ENCODE data around the gene PROKR2. TPM values are rescaled to one million over a fixed set of nuclear protein-coding genes. Genes with fewer than 3 reads are reported as not detected.

The PROKR2 gene
- not detected for polyA plus RNA-seq (2013, experiment 1 of 2; ENCODE audit: insufficient read length)
- polyA plus RNA-seq (2013, experiment 2 of 2; ENCODE audit: insufficient read length), result not detected

DNA sequence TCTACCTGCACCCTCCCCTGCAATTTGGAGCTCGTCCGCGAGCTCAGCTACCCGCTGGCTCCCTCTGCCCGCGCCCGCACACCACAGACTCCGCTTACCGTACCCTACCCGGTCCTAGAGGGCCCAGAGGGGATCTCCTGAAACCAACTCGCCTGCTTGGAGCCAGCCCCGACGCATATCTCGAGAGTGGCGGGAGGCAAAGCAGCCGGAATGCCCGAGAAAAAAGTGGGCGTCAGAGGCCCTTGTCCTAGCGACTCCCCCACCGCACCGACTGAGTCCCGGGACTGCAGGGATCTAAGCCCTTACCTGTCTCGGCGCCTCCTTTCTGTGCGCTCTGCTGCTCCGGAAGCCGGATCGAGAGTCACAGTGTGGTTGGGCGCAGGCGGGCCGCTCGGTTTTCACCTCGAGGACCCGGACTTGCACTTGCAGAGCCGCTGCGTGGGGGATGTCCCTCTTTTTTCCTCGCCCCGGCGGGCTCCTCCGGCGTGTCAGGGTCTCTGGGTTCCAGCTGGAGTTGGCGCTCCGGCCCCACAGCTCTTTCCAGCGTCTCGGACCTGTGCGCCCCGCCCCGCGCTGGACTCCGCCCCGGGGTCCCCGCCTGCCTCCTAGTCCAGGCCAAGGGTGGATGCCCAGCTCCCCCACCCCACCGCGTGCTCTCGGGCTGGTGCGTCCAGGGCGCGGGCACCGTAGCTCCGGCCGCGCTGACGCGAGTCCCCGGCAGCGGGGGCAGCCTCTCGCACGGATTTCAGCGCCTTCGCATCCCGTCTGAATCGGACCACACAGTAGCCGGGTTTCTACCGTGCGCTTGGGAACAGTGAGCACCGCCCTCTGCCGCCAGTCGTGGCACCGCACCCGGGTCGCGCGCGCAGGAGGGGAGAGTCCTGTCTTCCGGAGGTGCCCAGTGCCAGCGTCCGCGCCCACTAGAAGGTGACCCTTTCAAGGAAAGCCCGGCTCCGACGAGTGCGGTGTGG is at the start of gene PROKR2:
TSS of gene PROKR2 (minus strand) at position 767 of the 971 bp plus-strand sequence. CDS start 2,585 bp downstream, outside the sequence.
- no peak for DNase-seq

DNA sequence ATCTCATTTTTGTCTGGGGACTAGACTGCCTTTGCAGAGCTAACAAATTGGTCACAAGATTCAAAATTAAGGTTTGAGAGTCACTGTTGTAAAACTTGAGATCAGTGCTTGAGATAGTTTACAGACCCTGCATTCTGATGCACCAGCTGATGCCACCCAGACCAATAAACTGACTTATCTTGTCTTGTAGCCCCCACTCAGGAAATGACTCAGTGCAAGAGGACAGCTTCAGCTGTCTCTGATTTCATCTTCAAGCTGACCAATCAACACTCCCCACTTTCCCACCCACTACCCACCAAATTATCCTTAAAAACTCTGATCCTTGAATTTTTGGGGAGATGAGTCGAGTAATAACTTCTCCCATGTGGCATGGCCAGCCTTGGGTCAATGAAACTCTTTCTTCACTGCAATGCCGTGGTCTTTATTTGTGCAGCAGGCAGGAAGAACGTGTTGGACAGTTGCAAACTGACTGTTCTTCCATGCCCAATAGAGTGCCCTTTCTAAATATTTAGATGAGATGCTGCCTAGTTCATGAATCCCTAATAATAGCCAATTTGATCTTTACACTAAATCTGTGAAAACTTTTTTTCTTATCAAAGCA is 48.3 kb upstream of the PROKR2 start:
- DNase-seq, result peak; percentile 28

DNA sequence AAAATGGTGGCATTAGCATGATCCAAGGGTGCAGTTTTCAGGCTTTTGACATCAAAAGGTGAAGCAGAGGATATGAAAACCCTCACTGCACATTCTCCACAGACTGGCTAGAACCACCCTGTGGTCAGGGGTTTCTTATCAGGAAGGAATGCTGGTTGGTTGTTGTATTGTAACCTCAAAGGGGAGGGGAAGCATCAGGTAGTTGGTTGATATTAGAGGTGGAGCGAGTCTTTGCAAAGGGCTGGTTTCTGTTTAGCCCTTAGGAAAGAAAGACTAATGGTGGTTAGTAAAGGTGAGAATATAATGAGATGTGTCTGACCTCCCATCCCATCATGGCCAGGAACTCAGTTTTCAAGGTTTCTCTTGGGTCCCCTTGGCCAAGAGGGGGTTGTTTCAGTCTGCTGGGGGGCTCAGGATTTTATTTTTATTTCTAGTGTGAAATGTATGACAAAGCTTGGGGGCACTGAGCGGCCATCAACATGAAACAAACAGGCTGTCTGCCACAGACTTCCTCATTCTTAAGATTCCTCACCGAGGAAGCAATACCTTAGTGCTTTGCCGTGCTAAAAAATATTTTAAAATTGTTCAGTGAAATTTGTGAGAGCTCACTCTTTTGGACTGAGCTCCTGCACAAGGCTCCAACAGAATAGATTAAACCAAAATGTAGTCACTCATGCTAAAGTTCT is 47.5 kb upstream of the PROKR2 start:
- no peak for DNase-seq

DNA sequence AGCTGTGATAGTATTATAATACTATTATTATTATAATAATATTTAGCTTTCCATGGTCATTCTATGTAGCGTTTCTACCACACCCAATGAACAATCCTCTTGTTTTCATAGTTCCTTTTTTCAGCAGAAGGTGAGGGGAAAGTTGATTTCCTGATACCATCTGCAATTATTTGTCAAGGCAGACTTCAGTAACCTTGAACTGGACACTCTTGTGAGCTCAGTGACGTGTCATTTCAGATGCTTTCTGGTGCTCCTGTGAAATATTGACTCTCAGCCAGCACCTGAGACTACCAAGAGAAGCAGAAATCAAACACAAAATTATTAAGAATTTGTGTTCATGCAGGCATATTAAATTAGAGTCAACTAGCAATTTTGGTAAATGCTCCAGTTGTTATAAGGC is 46.0 kb upstream of the PROKR2 start:
- no peak for DNase-seq

DNA sequence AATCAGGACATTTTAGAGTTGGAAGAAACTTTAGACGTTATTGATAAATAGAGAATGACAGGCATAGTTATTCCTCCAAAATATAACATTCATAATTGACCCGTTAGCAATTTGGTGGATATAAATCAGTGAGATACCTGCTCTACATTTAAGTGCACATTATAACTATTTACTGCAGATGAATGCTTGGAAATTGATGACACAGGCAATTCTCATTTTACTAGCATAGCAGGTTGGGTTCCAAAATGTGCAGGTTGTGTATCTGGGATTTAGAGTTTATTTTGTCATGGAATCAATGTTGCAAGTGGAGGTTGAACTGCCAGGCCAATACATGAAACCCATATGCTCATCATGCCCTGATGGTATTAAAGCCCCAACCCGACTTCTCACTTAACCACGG is 44.4 kb upstream of the PROKR2 start:
- DNase-seq, result no peak

DNA sequence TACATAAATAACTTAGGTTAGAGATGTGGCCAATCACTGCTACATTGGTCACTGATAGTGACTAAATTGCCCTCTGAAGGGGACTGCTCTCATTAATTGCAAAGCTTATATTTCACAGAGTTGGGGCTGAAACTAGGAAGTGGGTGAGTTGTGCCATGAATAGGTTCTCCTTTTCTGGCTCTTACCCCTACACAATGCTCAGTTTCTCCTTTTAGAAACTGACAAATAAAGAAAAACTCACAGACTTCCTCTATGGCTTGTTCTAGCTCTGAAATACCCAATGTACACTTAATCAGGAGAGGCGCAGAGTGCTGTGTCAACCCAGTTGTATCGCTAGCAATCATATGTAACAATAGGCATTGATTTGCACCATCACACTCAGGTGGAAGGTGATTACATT is 41.2 kb upstream of the PROKR2 start:
- no peak for DNase-seq

DNA sequence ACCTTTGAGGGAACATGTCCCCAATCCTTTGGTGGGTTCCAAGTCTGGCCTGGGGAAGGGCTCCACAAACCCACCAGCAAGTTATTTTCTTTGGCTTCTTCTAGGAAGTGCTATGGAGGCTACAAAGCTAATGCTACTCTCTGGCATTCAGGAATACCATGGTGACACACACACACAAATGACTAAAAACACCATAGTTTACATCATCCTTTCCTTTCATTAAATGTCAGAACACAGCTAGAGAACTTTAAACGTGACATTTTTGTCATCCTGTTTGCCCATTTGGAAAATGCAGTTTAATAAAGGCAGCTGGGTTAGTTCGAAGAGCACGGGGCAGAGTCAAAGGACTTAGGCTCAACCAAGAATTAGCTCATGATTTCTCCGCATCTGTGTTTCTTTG is 40.2 kb upstream of the PROKR2 start:
- no peak for DNase-seq

DNA sequence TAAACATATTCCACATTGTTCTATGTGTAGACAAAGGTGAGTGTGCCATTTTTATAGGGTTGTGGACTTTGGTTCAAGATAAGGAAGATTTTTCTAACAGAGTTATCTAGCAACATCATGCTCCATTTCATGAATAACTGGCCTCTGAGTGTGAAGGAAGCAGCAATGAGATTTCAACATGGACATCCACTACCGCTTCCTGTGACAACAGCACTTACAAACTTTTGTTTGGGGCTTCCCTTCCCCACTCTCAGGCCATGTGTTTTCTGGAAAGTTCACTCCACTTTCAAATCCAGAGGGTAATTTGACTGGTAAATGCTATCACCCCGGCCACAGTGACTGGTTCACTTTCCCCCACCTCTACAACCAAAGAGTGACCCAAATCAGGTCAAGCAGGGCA is 38.1 kb upstream of the PROKR2 start:
- no peak for DNase-seq

DNA sequence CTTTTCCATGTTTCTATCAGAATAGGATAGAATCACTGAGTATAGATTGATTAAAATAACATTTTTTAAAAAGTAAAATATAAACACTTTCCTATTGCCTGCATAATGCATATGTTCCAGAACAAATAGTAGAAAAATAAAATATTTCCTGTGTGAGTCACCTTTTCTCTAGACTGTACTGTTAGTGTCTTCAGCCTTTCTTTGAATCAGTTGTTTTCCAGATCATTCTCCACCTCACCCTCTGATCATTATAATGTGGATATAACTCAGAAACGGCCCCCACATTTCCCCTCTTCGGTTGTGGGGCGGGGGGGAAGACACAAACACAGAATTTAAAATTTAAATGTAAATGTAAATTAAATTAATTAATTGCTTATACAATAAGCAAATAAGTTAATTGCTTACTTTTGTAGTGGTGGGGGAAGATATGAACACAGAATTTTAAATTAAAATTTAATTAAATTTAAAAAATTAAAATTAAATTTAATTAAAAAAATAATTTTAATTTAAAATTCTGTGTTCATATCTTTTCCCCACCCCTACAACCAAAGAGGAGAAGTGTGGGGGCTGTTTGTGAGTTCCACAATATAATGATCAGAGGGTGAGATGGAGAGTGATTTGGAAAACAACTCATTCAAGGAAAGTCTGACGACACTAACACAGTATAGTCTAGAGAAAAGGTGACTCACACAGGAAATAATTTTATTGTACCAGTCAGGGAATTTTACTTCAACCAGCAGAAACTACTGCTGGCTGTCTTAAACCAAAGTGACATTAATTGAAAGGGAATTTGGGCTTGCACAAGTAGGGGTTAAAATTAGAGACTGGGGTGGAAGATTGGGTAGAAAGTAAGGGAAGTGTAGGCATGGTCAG is 37.1 kb upstream of the PROKR2 start:
- DNase-seq, result peak; percentile 35

DNA sequence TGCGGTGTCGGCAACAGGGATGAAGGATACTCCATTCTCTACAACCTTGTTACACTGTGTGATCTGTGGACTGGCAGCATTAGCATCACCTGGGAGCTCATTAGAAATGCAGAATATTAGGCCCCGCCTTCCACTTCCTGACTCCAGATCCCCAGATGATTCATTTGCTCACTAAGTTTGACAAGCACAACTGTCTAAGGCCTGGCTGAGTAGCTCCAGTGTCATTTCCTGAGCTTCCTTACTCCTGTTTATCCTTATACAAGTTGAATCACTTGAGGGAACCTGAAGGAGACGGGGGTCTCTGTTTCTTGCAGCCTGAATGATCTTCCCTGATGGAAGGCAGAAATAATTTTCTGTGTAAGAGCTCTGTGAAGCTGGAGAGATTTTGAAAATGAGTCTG is 32.7 kb upstream of the PROKR2 start:
- no peak for DNase-seq

DNA sequence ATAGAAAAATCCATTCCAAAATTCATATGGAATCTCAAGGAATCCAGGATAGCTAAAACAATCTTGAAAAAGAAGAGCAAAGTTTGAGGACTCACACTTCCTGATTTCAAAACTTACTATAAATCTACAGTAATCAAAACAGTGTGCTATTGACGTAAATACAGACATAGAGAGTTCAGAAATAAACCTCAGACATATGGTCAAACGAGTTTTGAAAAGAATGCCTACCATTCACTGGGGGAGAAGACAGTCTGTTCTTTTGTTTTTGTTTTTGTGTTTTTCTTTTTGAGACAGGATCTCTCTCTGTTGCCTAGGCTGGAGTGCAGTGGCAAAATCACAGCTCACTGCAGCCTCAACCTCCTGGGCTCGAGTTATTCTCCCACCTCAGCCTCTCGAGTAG is 25.3 kb upstream of the PROKR2 start:
- DNase-seq, result no peak

DNA sequence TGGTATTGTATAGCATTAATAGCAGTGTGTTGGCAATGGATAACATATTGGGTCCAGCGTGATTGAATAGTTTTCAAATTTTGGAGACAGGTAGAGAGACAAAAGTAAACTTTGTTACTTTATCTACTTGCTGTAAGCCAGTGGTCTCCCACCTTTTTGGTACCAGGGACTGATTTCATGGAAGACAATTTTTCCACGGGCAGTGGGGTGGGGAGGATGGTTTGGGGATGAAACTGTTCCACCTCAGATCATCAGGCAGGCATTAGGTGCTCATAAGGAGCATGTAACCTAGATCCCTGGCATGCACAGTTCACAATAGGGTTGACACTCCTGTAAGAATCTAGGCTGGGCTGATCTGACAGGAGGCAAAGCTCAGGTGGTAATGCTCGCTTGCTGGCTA is 14.6 kb upstream of the PROKR2 start:
- no peak for DNase-seq

DNA sequence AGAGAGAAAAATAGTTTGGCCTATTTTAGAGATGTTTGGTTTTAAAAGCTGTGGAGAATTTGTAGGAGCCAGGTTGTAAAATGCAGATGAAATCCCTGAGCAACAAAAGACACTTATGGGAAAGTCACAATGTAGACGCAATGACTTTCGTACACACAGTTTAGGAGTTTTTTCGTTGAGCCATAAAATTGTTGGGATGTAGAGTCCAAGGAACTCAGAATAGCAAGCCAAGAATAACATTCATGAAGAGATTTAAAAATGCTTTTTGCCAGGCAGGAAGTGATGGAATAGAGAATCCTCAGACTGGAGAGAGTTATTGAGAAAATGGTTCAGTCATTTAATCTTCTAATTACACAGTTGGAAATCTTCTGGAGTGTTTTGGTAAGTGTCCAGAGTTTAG is 11.5 kb upstream of the PROKR2 start:
- DNase-seq, result no peak

DNA sequence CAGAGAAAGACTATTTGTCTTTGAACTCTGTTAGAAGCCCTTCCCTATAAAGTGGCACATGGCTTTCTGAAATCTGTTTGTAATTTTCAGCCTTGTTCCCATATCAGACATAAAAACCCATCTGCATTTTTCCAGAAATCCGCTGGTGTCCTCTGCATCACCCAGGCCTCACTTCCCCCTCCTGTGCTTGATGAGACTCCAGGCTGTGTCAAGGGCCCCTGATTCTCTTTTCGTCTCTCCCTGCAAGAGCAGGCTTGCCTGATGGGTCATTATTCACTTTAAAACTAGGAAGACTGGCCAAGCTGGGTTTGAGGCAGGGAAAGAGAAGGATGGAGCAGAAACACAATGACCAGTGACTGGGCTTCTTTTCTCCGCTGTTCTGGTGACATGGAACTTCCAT is 10.6 kb upstream of the PROKR2 start:
- no peak for DNase-seq

DNA sequence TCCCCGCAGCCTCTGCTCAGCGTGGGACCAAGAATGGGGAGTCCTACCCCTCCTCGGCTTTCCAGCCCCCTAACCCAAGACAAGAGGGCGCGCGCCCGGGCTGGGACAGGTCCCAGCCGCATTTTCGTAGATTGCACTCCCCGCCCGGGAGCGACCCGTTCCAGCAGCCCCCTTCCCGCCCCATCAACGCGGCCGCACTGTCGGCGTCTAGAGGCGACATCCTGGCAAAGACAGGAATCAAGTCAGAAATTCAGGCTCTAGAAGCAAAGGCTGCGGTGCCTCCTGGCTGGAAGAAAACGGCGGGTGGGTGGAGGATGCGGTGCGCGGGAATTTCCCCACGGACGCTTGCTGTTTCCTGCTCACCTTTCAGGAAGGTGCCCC is 957 bp downstream of the PROKR2 start:
- no peak for DNase-seq

DNA sequence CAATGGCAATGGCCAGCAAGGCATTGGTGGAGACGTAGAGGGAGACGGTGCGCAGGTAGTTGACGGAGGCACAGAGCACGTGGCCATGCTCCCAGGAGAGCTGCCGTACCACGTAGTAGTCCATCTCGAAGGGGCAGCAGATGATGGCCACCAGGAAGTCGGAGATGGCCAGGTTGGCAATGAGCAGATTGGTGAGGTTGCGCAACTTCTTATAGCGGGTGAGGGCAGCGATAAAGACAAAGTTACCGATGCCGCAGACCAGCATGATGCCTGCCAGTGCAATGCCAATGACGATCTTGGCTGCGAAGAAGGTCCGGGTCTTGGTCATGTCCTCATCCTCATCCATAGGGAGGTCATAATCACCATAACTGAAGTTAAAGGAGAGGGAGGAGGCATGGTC is 2.8 kb downstream of the PROKR2 start:
- DNase-seq, result no peak

DNA sequence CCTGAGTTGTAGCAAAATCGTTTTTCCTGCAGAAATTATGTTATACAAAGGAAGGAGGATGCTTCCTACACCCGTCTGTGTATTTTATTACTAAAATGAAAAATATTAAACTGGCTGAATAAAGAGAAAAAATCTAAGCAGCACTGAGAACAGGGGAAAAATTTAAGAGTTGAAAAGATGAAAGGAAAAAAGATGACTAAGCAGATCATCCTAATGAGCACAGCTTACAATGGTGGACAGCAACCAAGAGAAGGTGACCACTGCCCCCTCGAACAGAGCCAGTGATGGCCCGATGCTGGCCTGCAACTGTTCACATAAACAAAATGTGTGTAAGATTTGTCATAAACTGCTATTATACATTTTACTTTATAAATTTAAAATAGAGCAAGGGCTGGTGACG is 4.2 kb downstream of the PROKR2 start:
- DNase-seq, result no peak

DNA sequence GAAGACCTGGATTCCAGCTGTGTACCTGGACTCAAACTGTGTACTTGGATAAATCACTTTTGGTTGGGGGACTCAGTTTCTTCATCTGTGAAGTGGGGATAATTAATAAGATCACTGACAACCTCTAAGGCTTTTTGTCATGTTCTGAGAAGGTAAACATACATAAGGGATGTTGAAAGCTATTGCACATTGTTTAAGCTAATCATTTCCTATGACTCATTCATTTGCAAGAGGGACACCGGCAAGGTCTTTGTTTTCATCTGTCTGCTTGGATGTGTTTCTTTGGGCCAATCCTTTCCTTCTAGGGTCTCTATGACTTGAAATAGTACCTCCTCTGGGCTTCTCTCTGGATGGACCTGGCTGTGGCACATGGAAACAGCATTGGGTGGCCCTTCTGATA is 6.8 kb downstream of the PROKR2 start:
- no peak for DNase-seq

DNA sequence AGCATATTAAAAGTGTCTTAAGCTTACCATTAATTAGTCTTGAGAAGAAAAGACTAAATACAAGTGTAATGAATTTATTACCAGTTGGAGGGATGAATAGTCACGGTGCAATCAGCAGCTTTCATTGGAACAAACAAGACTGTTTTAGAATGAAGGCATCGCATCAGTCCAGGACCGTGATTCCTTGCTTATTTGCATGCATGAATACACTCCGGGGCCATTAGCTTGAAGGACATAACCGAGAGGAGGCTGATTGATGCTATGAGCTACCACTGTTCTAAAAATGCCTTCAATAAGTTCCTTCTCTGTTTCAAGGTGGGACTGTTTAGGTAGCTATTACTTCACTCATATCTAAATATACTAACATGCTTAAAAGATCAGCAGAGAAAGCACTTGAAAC is 17.9 kb downstream of the PROKR2 start:
- no peak for DNase-seq

DNA sequence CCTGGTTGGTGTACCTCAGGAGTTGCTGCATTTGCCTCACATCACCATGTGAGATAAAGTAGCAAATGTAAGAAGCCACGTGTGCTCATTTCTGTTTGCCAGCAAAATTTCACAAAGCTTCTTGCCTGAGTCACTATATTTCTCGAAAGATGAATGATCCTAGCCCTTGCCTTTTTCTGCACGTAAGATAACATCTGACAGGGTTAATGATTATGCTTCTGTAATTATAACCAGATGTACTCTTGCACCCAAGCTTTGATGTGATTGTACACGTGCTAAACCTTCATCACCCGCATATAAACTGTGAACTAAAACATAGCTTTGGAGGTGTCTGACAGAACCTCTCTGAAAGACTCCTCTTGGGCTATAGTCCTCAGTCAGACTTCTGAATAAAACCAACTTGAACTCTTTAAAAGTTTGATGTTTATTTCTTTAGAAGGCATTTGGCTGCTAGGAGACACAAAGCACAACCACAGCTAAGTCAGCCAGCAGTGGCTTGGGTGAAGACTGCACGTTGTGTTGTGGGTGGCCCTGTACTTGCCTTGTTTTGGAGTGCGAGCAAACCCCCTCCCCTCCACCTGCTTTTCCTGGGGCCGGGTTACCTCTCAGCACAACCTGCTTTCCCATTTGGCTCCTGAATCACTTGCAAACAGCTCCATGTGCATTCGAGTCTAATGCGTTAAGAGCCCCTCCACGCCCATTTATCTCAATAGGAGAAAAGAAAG is 19.3 kb downstream of the PROKR2 start:
- no peak for DNase-seq

DNA sequence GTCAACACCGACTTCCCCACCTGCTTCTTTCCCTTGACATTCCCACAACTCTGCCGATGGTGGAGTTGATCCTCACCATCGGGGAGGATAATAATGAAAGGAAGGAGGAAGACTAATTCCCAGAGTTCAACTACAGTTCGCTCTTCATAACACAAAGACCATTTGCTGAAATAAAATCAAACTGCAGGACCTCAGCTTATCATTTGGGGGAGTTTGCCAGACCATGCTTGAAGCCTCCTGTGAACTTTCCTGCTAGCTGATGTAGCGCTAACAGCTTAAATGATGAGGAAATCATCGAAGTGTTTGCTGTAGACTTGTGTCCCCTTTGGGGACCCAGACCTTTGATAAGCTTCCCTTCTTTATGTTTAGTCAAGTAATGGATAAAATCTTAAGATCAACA is 26.2 kb downstream of the PROKR2 start:
- no peak for DNase-seq

DNA sequence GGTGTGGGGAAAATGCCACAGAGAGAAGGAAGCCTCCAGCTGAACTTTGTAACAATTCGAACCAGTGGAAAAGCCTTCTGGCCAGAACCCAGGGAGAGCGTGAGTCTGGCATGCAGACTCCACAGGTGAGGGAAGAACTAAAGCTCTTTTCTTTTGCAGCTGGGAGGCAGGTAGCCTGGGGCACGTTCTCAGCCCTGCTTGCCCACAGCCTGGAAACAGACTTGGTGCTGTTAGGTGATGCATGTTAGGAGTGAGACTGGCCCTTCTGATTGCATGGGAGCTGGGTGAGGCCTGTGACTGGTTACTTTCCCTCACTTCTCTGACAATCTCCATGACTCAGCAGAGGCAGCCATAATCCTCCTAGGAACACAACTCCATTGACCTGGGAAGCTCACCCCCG is 34.2 kb downstream of the PROKR2 start:
- DNase-seq, result no peak
